GM13976 (cell line): ENCODE data around the gene KRTAP10-1.

Source experiments
- DNase-seq: peaks from one replicate; pipeline ENCODE4 v3.0.0; 2012; ENCODE audit warnings: low spot score
- CTCF ChIP-seq: IDR thresholded peaks from 2 replicates; pipeline ENCODE4 v1.5.1; 2012; ENCODE audit warnings: borderline replicate concordance, mild to moderate bottlenecking; ENCODE audit not compliant: insufficient read depth; ENCODE audit errors: extremely low read depth, missing control alignments, control extremely low read depth
- in situ Hi-C: fragments of 300-500 bp; cut with MboI; formaldehyde crosslinking; loops from one replicate; pipeline ENCODE4 v1.12.0; 2022; ENCODE audit warnings: low sequenced_read_pairs, mixed read lengths, inconsistent platforms; ENCODE audit not compliant: unreplicated experiment

The KRTAP10-1 gene

DNA sequence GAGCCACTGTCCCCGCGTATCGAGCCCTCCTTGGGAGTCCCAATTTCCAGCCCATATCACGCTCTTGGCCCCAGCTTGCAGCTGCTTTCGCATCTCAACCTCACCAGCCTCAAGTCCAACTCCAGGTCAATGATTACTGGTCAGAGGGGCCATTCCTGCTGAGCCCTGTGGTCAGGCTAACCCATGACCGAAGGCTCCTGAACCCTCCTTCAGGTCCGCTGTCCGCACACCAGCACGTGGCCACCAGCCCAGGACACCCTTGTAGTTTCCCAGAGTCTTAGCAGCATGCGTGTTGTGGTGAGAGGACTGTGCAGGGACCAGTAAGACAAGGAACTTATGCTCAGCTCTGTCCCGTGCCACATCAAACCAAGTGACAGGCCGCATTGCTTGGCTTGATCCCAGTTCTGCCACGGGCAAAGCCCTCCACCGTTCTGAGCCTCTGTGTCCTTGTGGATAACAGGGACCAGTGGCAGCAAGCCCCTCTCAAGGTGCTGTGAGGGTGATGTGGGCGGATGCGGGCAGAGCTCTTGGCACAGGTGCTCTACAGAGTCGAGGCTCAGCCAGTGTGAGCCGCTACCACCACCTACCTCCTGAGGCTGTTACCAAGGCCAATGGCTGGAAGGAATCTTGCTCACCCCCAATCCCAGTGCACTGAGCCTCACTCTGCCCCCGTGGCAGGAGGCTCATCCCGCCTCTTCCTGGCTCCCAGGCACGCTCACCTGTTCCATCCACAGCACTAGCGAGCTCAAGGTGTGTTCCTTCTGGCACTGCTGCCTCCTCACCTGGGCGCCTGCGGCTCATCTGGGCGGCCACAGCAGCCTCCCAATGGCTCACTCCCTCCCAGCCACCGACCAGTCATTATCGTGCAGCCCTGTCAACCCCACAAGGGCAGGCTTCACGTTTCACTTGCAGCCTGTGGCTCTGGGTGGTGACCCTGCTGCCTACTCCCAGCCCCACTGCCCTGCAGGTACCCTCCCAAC is 20.4 kb downstream of the KRTAP10-1 start:
- DNase-seq = no peak
- in situ Hi-C loops = no loop called here
- no peak for TF ChIP-seq CTCF

- TF ChIP-seq CTCF = no peak
- in situ Hi-C loops = no loop called here
- no peak for DNase-seq
These were observed 21.3 kb downstream of the KRTAP10-1 start for GRCh38 chr21:44518686-44519085.

GRCh38 chr21:44517175-44517899 is 22.7 kb downstream of the KRTAP10-1 start:
- DNase-seq = no peak
- in situ Hi-C loops = no loop called here
- no peak for TF ChIP-seq CTCF

DNA sequence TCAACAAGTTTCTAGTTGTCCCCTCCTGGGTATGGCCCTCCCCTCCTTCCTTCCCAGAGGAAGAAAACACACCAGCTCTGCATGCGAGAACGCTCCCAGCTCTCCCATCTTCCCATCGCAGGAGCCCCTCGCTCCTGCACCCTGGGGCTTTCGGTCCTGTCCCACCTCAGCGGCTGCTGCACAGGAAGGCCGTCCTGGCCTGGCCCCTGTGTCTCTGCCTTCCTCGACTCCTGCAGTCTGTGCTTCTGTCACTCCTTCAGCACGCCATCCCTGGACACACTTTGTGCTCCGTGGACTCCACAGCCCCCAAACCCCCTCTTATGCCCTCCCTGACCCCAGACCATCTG is 23.2 kb downstream of the KRTAP10-1 start:
- in situ Hi-C loops = no loop called here
- TF ChIP-seq CTCF = no peak
- no peak for DNase-seq

DNA sequence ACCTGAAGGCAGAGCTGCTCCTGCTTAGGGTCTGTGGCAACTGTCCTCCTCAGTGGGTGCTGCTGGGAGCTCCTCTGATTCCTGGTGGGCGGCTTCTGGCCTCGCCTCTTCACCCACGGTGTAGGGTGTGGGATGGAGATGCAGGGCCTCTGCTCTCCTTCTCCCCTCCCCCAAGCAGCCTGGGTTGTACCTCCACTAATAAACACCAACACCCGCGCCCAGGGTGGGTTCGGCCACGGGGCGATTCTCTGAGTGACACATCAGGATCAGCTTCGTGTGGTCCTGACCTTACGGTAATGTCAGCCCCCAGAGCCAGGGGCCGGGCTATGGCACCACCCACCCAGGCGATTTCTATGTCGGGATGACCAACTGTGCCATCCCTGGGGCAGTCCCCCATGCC is 23.7 kb downstream of the KRTAP10-1 start:
- DNase-seq = no peak
- in situ Hi-C loops = no loop called here
- TF ChIP-seq CTCF = no peak

- TF ChIP-seq CTCF = no peak
- in situ Hi-C loops = no loop called here
- DNase-seq = no peak
These were observed 24.4 kb downstream of the KRTAP10-1 start for GRCh38 chr21:44515359-44516165.
